ENCODE data around the gene MBD3L2B. TPM values are rescaled to one million over a fixed set of nuclear protein-coding genes. Genes with fewer than 3 reads are reported as not detected.
"Not testable (repeated sequence)": the region's sequence is repeated elsewhere in the genome, so short reads cannot be mapped to it uniquely, and the experiment has no call there.

Gene MBD3L2B
- total and polyA plus RNA-seq, 2 donors (not counting 1 experiment from before 2014, with no cell fraction given), result not detected

GRCh38 chr19:7068599-7068998 lies 47.4 kb upstream of the MBD3L2B start:
- ATAC-seq (ENCODE audit: low read depth) (no peak), DNase-seq (no peak)
- Histone ChIP-seq H3K79me2 (ENCODE audit: control insufficient read depth, insufficient read depth, low read length) (peaks cover 24% of the 10 kb centered on the region), H3K4me2 (replicated peaks; ENCODE audit: low read depth, low read length, poor library complexity, severe bottlenecking) (peak overlapping the region; percentile 90), H3K27ac (ENCODE audit: low read length in 2 of 2) (no peak overlapping the region), H3K27me3 (replicated peaks in 1 of 4; ENCODE audit: control extremely low read depth in 1 of 4, control insufficient read depth in 3 of 4, insufficient read depth in 4 of 4, low read length in 3 of 4) (no peaks in the 10 kb centered on the region), H3K36me3 (replicated peaks in 1 of 2; ENCODE audit: control extremely low read depth in 1 of 2, control insufficient read depth in 1 of 2, extremely low read depth in 1 of 2, insufficient read depth in 2 of 2, low read length in 1 of 2) (peaks cover 0 to 20% of the 10 kb centered on the region in 2 experiments), H3K4me3 (ENCODE audit: control extremely low read depth in 1 of 5, extremely low read depth in 1 of 5, insufficient read depth in 1 of 5, low read depth in 2 of 5, low read length in 4 of 5) (peak overlapping the region in 2 of 5 experiments; percentile 7 to 10), H4K20me1 (ENCODE audit: control insufficient read depth, insufficient read depth, low read length, poor library complexity, severe bottlenecking) (peaks cover 9% of the 10 kb centered on the region), H3K9me3 (ENCODE audit: control extremely low read depth in 1 of 3, control insufficient read depth in 2 of 3, insufficient read depth in 1 of 3, low read length in 2 of 3) (peaks cover 0 to 15% (median 2%) of the 10 kb centered on the region in 3 donors), H2AFZ (ENCODE audit: insufficient read depth, low read depth, low read length, poor library complexity, severe bottlenecking) (peak overlapping the region; percentile 52), H3K4me1 (ENCODE audit: control insufficient read depth in 2 of 2, insufficient read depth in 2 of 2, low read length in 2 of 2) (peaks cover 8 to 17% of the 10 kb centered on the region in 2 donors), H3K9ac (ENCODE audit: low read length) (no peak overlapping the region)
- ChIA-PET POLR2A (interaction anchor here (0.9 to 1.7 kb wide), 4 partner anchors 18 to 630 kb away, joined by 3 to 6 read pairs (median 4); partner anchors contain the start of genes PET100 and XAB2), CTCF (interaction anchor here (0.6 to 1.1 kb wide), 3 partner anchors 9 to 30 kb away, joined by 3 to 5 read pairs (median 4); no protein-coding TSS in a partner anchor)
- no CpG with 5 or more reads among the region's 6 CpGs for WGBS (ENCODE audit: insufficient coverage)
- Mint-ChIP-seq H3K27me3 (no peaks in the 10 kb centered on the region), H3K9me3 (ENCODE audit: insufficient read depth) (no peaks in the 10 kb centered on the region), H3K4me1 (peaks cover 19% of the 10 kb centered on the region), H3K27ac (peak overlapping the region; percentile 92), H3K4me3 (peak overlapping the region; percentile 92)
- intact Hi-C loops (cut with micrococcal nuclease), result no loop called here
- TF ChIP-seq EZH2 (IDR thresholded peaks at IDR 0.05; ENCODE audit: borderline replicate concordance, insufficient read depth, low read depth, low read length, poor library complexity, severe bottlenecking), result no peak
- TF ChIP-seq CTCF (IDR thresholded peaks at IDR 0.05), result no peak

GRCh38 chr19:7067716-7068115 lies 46.5 kb upstream of the MBD3L2B start:
- no peak for ATAC-seq (ENCODE audit: low read depth)
- H3K4me3 Mint-ChIP-seq, result no peak overlapping the region
- ChIA-PET POLR2A (no interaction called here), CTCF (interaction anchor here (0.6 kb wide), 2 partner anchors 204 to 1294 kb away, joined by 3 read pairs; no protein-coding TSS in a partner anchor)
- Histone ChIP-seq H3K4me3 (ENCODE audit: control extremely low read depth in 1 of 5, extremely low read depth in 1 of 5, insufficient read depth in 1 of 5, low read depth in 2 of 5, low read length in 4 of 5) (no peak overlapping the region), H3K27ac (ENCODE audit: low read length in 2 of 2) (no peak overlapping the region), H3K4me2 (replicated peaks; ENCODE audit: low read depth, low read length, poor library complexity, severe bottlenecking) (no peak overlapping the region), H3K79me2 (ENCODE audit: control insufficient read depth, insufficient read depth, low read length) (peaks cover 22% of the 10 kb centered on the region), H3K27me3 (replicated peaks in 1 of 4; ENCODE audit: control extremely low read depth in 1 of 4, control insufficient read depth in 3 of 4, insufficient read depth in 4 of 4, low read length in 3 of 4) (no peaks in the 10 kb centered on the region), H3K9me3 (ENCODE audit: control extremely low read depth in 1 of 3, control insufficient read depth in 2 of 3, insufficient read depth in 1 of 3, low read length in 2 of 3) (peaks cover 0 to 15% (median 2%) of the 10 kb centered on the region in 3 donors), H3K36me3 (replicated peaks in 1 of 2; ENCODE audit: control extremely low read depth in 1 of 2, control insufficient read depth in 1 of 2, extremely low read depth in 1 of 2, insufficient read depth in 2 of 2, low read length in 1 of 2) (peaks cover 0 to 14% of the 10 kb centered on the region in 2 experiments), H3K4me1 (ENCODE audit: control insufficient read depth in 2 of 2, insufficient read depth in 2 of 2, low read length in 2 of 2) (peaks cover 8 to 17% of the 10 kb centered on the region in 2 donors), H2AFZ (ENCODE audit: insufficient read depth, low read depth, low read length, poor library complexity, severe bottlenecking) (no peak overlapping the region), H4K20me1 (ENCODE audit: control insufficient read depth, insufficient read depth, low read length, poor library complexity, severe bottlenecking) (peaks cover 9% of the 10 kb centered on the region), H3K9ac (ENCODE audit: low read length) (no peak overlapping the region)
- intact Hi-C loops (cut with micrococcal nuclease), result no loop called here
- no peaks in the 10 kb centered on the region for H3K9me3 Mint-ChIP-seq (ENCODE audit: insufficient read depth)
- TF ChIP-seq CTCF (IDR thresholded peaks at IDR 0.05) (no peak), EZH2 (IDR thresholded peaks at IDR 0.05; ENCODE audit: borderline replicate concordance, insufficient read depth, low read depth, low read length, poor library complexity, severe bottlenecking) (no peak)
- H3K4me1 Mint-ChIP-seq, result peaks cover 18% of the 10 kb centered on the region
- DNase-seq, result no peak
- WGBS (ENCODE audit: insufficient coverage), result no CpG with 5 or more reads among the region's 2 CpGs
- H3K27me3 Mint-ChIP-seq, result no peaks in the 10 kb centered on the region
- H3K27ac Mint-ChIP-seq, result no peak overlapping the region

GRCh38 chr19:7067122-7067521 lies 45.9 kb upstream of the MBD3L2B start:
- intact Hi-C loops (cut with micrococcal nuclease), result not testable (repeated sequence)

More at GRCh38 chr19:7067122-7067521, 45.9 kb upstream of the MBD3L2B start:
- H3K36me3 ChIP-seq (replicated peaks in 1 of 2; ENCODE audit: control extremely low read depth in 1 of 2, control insufficient read depth in 1 of 2, extremely low read depth in 1 of 2, insufficient read depth in 2 of 2, low read length in 1 of 2); H3K9me3 Mint-ChIP-seq (ENCODE audit: insufficient read depth); H3K9ac ChIP-seq (ENCODE audit: low read length); ATAC-seq (ENCODE audit: low read depth); CTCF ChIA-PET; H4K20me1 ChIP-seq (ENCODE audit: control insufficient read depth, insufficient read depth, low read length, poor library complexity, severe bottlenecking); DNase-seq; H3K4me3 Mint-ChIP-seq; H3K27ac Mint-ChIP-seq; H3K4me3 ChIP-seq (ENCODE audit: control extremely low read depth in 1 of 5, extremely low read depth in 1 of 5, insufficient read depth in 1 of 5, low read depth in 2 of 5, low read length in 4 of 5); POLR2A ChIA-PET; H3K4me2 ChIP-seq (replicated peaks; ENCODE audit: low read depth, low read length, poor library complexity, severe bottlenecking); H3K27me3 Mint-ChIP-seq; H3K27ac ChIP-seq (ENCODE audit: low read length in 2 of 2); H3K27me3 ChIP-seq (replicated peaks in 1 of 4; ENCODE audit: control extremely low read depth in 1 of 4, control insufficient read depth in 3 of 4, insufficient read depth in 4 of 4, low read length in 3 of 4); H2AFZ ChIP-seq (ENCODE audit: insufficient read depth, low read depth, low read length, poor library complexity, severe bottlenecking): not testable (repeated sequence)
- Histone ChIP-seq H3K79me2 (ENCODE audit: control insufficient read depth, insufficient read depth, low read length) (peaks cover 21% of the 10 kb centered on the region), H3K4me1 (ENCODE audit: control insufficient read depth in 2 of 2, insufficient read depth in 2 of 2, low read length in 2 of 2) (peaks cover 8 to 17% of the 10 kb centered on the region in 2 donors), H3K9me3 (ENCODE audit: control extremely low read depth in 1 of 3, control insufficient read depth in 2 of 3, insufficient read depth in 1 of 3, low read length in 2 of 3) (peaks cover 0 to 15% (median 2%) of the 10 kb centered on the region in 3 donors)
- WGBS (ENCODE audit: insufficient coverage), result 88% methylated on average over 6 of the region's 13 CpGs
- H3K4me1 Mint-ChIP-seq, result peaks cover 13% of the 10 kb centered on the region

Measured in B cell (primary cell).